ENCODE results near the gene PRR14. TPM values are rescaled to one million over a fixed set of nuclear protein-coding genes. Genes with fewer than 3 reads are reported as not detected.
"Not testable (repeated sequence)": the region's sequence is repeated elsewhere in the genome, so short reads cannot be mapped to it uniquely, and the experiment has no call there.

The PRR14 gene
- total RNA-seq, 2 experiments from 2014 or later: 76.8 to 77.8 TPM

- H3K4me3 Mint-ChIP-seq; H3K9me3 Mint-ChIP-seq (ENCODE audit: low read depth); H3K27ac Mint-ChIP-seq; DNase-seq; ATAC-seq; H3K27me3 Mint-ChIP-seq: not testable (repeated sequence)
- Mint-ChIP-seq H3K36me3 (ENCODE audit: low read depth) (peaks cover 24% of the 10 kb centered on the region), H3K4me1 (peaks cover 31% of the 10 kb centered on the region)
- CTCF ChIA-PET: interaction anchor here (0.5 to 2.2 kb wide), 13 partner anchors 7 to 267 kb away, joined by 3 to 23 read pairs (median 4); partner anchors contain the start of genes DCTPP1, FBRS and PRR14
- intact Hi-C loops (cut with DNase I, micrococcal nuclease): loop anchor here (5.0 kb wide), 2 partner anchors 139 to 604 kb away; partner anchors contain the start of genes TBX6 (in 1 of the 2) and ZNF764 (in 1 of the 2)
- POLR2A ChIA-PET: interaction anchor here (0.9 to 1.7 kb wide), 3 partner anchors 15 to 267 kb away, joined by 3 to 10 read pairs (median 3); partner anchors contain the start of gene DCTPP1
Measured at GRCh38 chr16:30696646-30697045, 45.9 kb downstream of the PRR14 start.

GRCh38 chr16:30697264-30698138 lies 46.7 kb downstream of the PRR14 start:
- Mint-ChIP-seq H3K4me3 (peak overlapping the region; percentile 96), H3K27me3 (no peaks in the 10 kb centered on the region), H3K27ac (peak overlapping the region; percentile 99), H3K4me1 (peaks cover 31% of the 10 kb centered on the region), H3K36me3 (ENCODE audit: low read depth) (peaks cover 24% of the 10 kb centered on the region), H3K9me3 (ENCODE audit: low read depth) (no peaks in the 10 kb centered on the region)
- ATAC-seq (peak; percentile 89), DNase-seq (no peak)
- intact Hi-C loops (cut with DNase I, micrococcal nuclease): loop anchor here (1.0 to 5.0 kb wide), 28 partner anchors 39 to 762 kb away; partner anchors contain the start of genes FBRS (in 2 of the 2), ZNF764 (in 2 of the 2), ALDOA (in 1 of the 2) and ARMC5 (in 1 of the 2)
- CTCF ChIA-PET: interaction anchor here (0.5 to 2.2 kb wide), 20 partner anchors 8 to 606 kb away, joined by 3 to 23 read pairs (median 3); partner anchors contain the start of genes DCTPP1, FBRS, PRR14 and TBX6
- POLR2A ChIA-PET: interaction anchor here (0.7 to 1.7 kb wide), 6 partner anchors 10 to 268 kb away, joined by 3 to 10 read pairs (median 4); partner anchors contain the start of gene DCTPP1

- peak overlapping the region; percentile 99 for H3K27ac Mint-ChIP-seq
- intact Hi-C loops (cut with DNase I, micrococcal nuclease): loop anchor here (1.0 to 5.0 kb wide), 28 partner anchors 40 to 761 kb away; partner anchors contain the start of genes FBRS (in 2 of the 2), ZNF764 (in 2 of the 2), ALDOA (in 1 of the 2) and ARMC5 (in 1 of the 2)
- CTCF ChIA-PET: interaction anchor here (0.8 to 2.2 kb wide), 6 partner anchors 39 to 268 kb away, joined by 3 to 23 read pairs (median 6); partner anchors contain the start of genes DCTPP1, FBRS and PRR14
- peaks cover 29% of the 10 kb centered on the region for H3K36me3 Mint-ChIP-seq (ENCODE audit: low read depth)
- peaks cover 33% of the 10 kb centered on the region for H3K4me1 Mint-ChIP-seq
- DNase-seq (peak; percentile 100), ATAC-seq (peak; percentile 75)
- no peaks in the 10 kb centered on the region for H3K27me3 Mint-ChIP-seq
- peak overlapping the region; percentile 96 for H3K4me3 Mint-ChIP-seq
- POLR2A ChIA-PET: interaction anchor here (0.6 to 1.7 kb wide), 4 partner anchors 25 to 40 kb away, joined by 3 to 10 read pairs (median 4); partner anchors contain the start of gene FBRS
- H3K9me3 Mint-ChIP-seq (ENCODE audit: low read depth): no peaks in the 10 kb centered on the region
Measured at GRCh38 chr16:30698139-30698815, 47.5 kb downstream of the PRR14 start.

- no peaks in the 10 kb centered on the region for H3K27me3 Mint-ChIP-seq
- peak; percentile 44 for ATAC-seq
- no peaks in the 10 kb centered on the region for H3K9me3 Mint-ChIP-seq (ENCODE audit: low read depth)
- DNase-seq: peak; percentile 93
- POLR2A ChIA-PET: interaction anchor here (0.6 to 1.2 kb wide), 5 partner anchors 25 to 225 kb away, joined by 3 to 6 read pairs (median 3); partner anchors contain the start of gene FBRS
- peak within 1 kb of the TSS; percentile 96 for H3K4me3 Mint-ChIP-seq
- peaks cover 29% of the 10 kb centered on the region for H3K4me1 Mint-ChIP-seq
- peaks cover 32% of the 10 kb centered on the region for H3K36me3 Mint-ChIP-seq (ENCODE audit: low read depth)
- H3K27ac Mint-ChIP-seq: peak within 1 kb of the TSS; percentile 99
- CTCF ChIA-PET: interaction anchor here (0.5 to 1.0 kb wide), 2 partner anchors 40 to 251 kb away, joined by 3 read pairs; partner anchors contain the start of gene FBRS
- intact Hi-C loops (cut with DNase I, micrococcal nuclease): loop anchor here (1.0 to 5.0 kb wide), 29 partner anchors 16 to 760 kb away; partner anchors contain the start of genes FBRS (in 2 of the 2), ZNF764 (in 2 of the 2), ALDOA (in 1 of the 2) and ARMC5 (in 1 of the 2)
Measured at GRCh38 chr16:30698816-30699614, 48.3 kb downstream of the PRR14 start, which contains the start of gene SRCAP. Gene SRCAP (plus strand): TSS chr16:30699171. CDS start chr16:30700825, 1,654 bp downstream.

- H3K4me3 Mint-ChIP-seq: peak overlapping the region; percentile 96
- peaks cover 39% of the 10 kb centered on the region for H3K36me3 Mint-ChIP-seq (ENCODE audit: low read depth)
- no peak for ATAC-seq
- intact Hi-C loops (cut with DNase I, micrococcal nuclease): loop anchor here (1.0 to 5.0 kb wide), 6 partner anchors 16 to 607 kb away; partner anchors contain the start of genes PHKG2 (in 1 of the 2), TBC1D10B (in 1 of the 2), TBX6 (in 1 of the 2) and ZNF764 (in 1 of the 2)
- H3K4me1 Mint-ChIP-seq: peaks cover 27% of the 10 kb centered on the region
- CTCF ChIA-PET: no interaction called here
- H3K27me3 Mint-ChIP-seq: no peaks in the 10 kb centered on the region
- peak overlapping the region; percentile 97 for H3K27ac Mint-ChIP-seq
- POLR2A ChIA-PET: interaction anchor here (0.8 to 1.2 kb wide), 2 partner anchors 24 to 66 kb away, joined by 3 to 5 read pairs; no protein-coding TSS in a partner anchor
- H3K9me3 Mint-ChIP-seq (ENCODE audit: low read depth): no peaks in the 10 kb centered on the region
- no peak for DNase-seq
Measured at GRCh38 chr16:30699615-30700099, 48.9 kb downstream of the PRR14 start.

- ATAC-seq (no peak), DNase-seq (no peak)
- H3K4me3 Mint-ChIP-seq: peak overlapping the region; percentile 96
- intact Hi-C loops (cut with DNase I, micrococcal nuclease): no loop called here
- peaks cover 44% of the 10 kb centered on the region for H3K36me3 Mint-ChIP-seq (ENCODE audit: low read depth)
- peaks cover 24% of the 10 kb centered on the region for H3K4me1 Mint-ChIP-seq
- POLR2A ChIA-PET: interaction anchor here (0.6 kb wide), 1 partner anchor 323 kb away, joined by 4 read pairs; no protein-coding TSS in a partner anchor
- peak overlapping the region; percentile 42 for H3K27ac Mint-ChIP-seq
- no peaks in the 10 kb centered on the region for H3K9me3 Mint-ChIP-seq (ENCODE audit: low read depth)
- CTCF ChIA-PET: no interaction called here
- no peaks in the 10 kb centered on the region for H3K27me3 Mint-ChIP-seq
Measured at GRCh38 chr16:30700491-30700890, 49.7 kb downstream of the PRR14 start.

- ChIA-PET POLR2A (no interaction called here), CTCF (interaction anchor here (0.6 kb wide), 1 partner anchor 102 kb away, joined by 4 read pairs; no protein-coding TSS in a partner anchor)
- Mint-ChIP-seq H3K4me1 (peaks cover 24% of the 10 kb centered on the region), H3K9me3 (ENCODE audit: low read depth) (no peaks in the 10 kb centered on the region), H3K27me3 (no peaks in the 10 kb centered on the region), H3K27ac (peak overlapping the region; percentile 42), H3K36me3 (ENCODE audit: low read depth) (peaks cover 46% of the 10 kb centered on the region), H3K4me3 (peak overlapping the region; percentile 36)
- no peak for ATAC-seq
- no peak for DNase-seq
- intact Hi-C loops (cut with DNase I, micrococcal nuclease): no loop called here
Measured at GRCh38 chr16:30700971-30701370, 50.2 kb downstream of the PRR14 start.

GRCh38 chr16:30703071-30703470 lies 52.3 kb downstream of the PRR14 start:
- Mint-ChIP-seq H3K36me3 (ENCODE audit: low read depth) (peaks cover 64% of the 10 kb centered on the region), H3K4me1 (peaks cover 16% of the 10 kb centered on the region)
- ATAC-seq; H3K9me3 Mint-ChIP-seq (ENCODE audit: low read depth); H3K4me3 Mint-ChIP-seq; H3K27ac Mint-ChIP-seq; H3K27me3 Mint-ChIP-seq; DNase-seq; intact Hi-C loops (cut with DNase I, micrococcal nuclease): not testable (repeated sequence)
- ChIA-PET POLR2A (interaction anchor here (0.6 to 1.3 kb wide), 2 partner anchors 9 to 15 kb away, joined by 3 to 4 read pairs; no protein-coding TSS in a partner anchor), CTCF (interaction anchor here (1.1 kb wide), 1 partner anchor 9 kb away, joined by 3 read pairs; no protein-coding TSS in a partner anchor)

GRCh38 chr16:30703971-30704370 lies 53.2 kb downstream of the PRR14 start:
- Mint-ChIP-seq H3K4me1 (peaks cover 16% of the 10 kb centered on the region), H3K27me3 (no peaks in the 10 kb centered on the region), H3K9me3 (ENCODE audit: low read depth) (no peaks in the 10 kb centered on the region), H3K36me3 (ENCODE audit: low read depth) (peaks cover 69% of the 10 kb centered on the region), H3K4me3 (no peak overlapping the region), H3K27ac (no peak overlapping the region)
- ATAC-seq (no peak), DNase-seq (no peak)
- ChIA-PET POLR2A (interaction anchor here (1.3 kb wide), 1 partner anchor 8 kb away, joined by 4 read pairs; no protein-coding TSS in a partner anchor), CTCF (no interaction called here)
- intact Hi-C loops (cut with DNase I, micrococcal nuclease): no loop called here
